ENCODE measurements around the gene OXGR1.

- TF ChIP-seq BACH1 (IDR thresholded peaks at IDR 0.05; ENCODE audit: low read length) = no peak
- no peak for TF ChIP-seq POLR2A (IDR thresholded peaks at IDR 0.05; ENCODE audit: control extremely low read depth in 1 of 2, low read depth in 2 of 2, low read length in 2 of 2)
- no peak for TF ChIP-seq MAX (IDR thresholded peaks at IDR 0.05)
- TF ChIP-seq HDAC2 (IDR thresholded peaks at IDR 0.05; ENCODE audit: borderline replicate concordance in 1 of 2, low read depth in 2 of 2, low read length in 2 of 2) = no peak
- TF ChIP-seq BCL11A (IDR thresholded peaks at IDR 0.05; ENCODE audit: low read depth in 2 of 2, low read length in 2 of 2) = no peak
- TF ChIP-seq CTCF (IDR thresholded peaks at IDR 0.05; ENCODE audit: control extremely low read depth in 1 of 3, insufficient read depth in 1 of 3, low read depth in 1 of 3, low read length in 3 of 3) = no peak
Observed at GRCh38 chr13:97020194-97020593, 25.9 kb upstream of the OXGR1 start.
